Smooth muscle cell (in vitro differentiated cells): ENCODE measurements around the gene PTH1R. TPM values are rescaled to one million over a fixed set of nuclear protein-coding genes. Genes with fewer than 3 reads are reported as not detected.

Experiments used
- DNase-seq: peaks from one replicate; lab custom pipeline; 2025; ENCODE audit not compliant: unreplicated experiment; lab: John Stamatoyannopoulos, UW
- H2AFZ ChIP-seq: fragments of 200-600 bp; sonication (generic); 2 replicates; pipeline ENCODE4 v1.6.0; 2016; ENCODE audit warnings: antibody characterized with exemption, low read depth, mild to moderate bottlenecking
- H3F3A ChIP-seq: fragments of 200-600 bp; sonication (generic); 2 replicates; pipeline ENCODE4 v1.6.0; 2017; ENCODE audit warnings: antibody characterized with exemption, low read depth
- H3K27ac ChIP-seq: fragments of 200-600 bp; sonication (generic); 2 replicates; pipeline ENCODE4 v1.5.1; 2016; ENCODE audit warnings: low read depth, mild to moderate bottlenecking
- H3K27me3 ChIP-seq: fragments of 200-600 bp; sonication (generic); 2 replicates; pipeline ENCODE4 v1.6.1; 2016; ENCODE audit warnings: low read depth, mild to moderate bottlenecking
- H3K36me3 ChIP-seq: fragments of 200-600 bp; sonication (generic); 2 replicates; pipeline ENCODE4 v1.5.1; 2016; ENCODE audit warnings: low read depth
- H3K4me1 ChIP-seq: fragments of 200-600 bp; sonication (generic); 2 replicates; pipeline ENCODE4 v1.5.1; 2016; ENCODE audit warnings: low read depth
- H3K4me2 ChIP-seq: fragments of 200-600 bp; sonication (generic); 2 replicates; pipeline ENCODE4 v1.6.0; 2016; ENCODE audit warnings: mild to moderate bottlenecking
- H3K4me3 ChIP-seq: fragments of 200-600 bp; sonication (generic); 2 replicates; pipeline ENCODE4 v1.5.1; 2016; ENCODE audit warnings: mild to moderate bottlenecking
- H3K79me2 ChIP-seq: fragments of 200-600 bp; sonication (generic); 2 replicates; pipeline ENCODE4 v1.6.0; 2016; ENCODE audit warnings: low read depth, mild to moderate bottlenecking
- H3K9ac ChIP-seq: fragments of 200-600 bp; sonication (generic); 2 replicates; pipeline ENCODE4 v1.6.0; 2016; ENCODE audit warnings: low read depth
- H3K9me3 ChIP-seq: fragments of 200-600 bp; sonication (generic); replicated peaks from 2 replicates; pipeline ENCODE4 v1.5.1; 2016; ENCODE audit warnings: low read depth
- H4K20me1 ChIP-seq: fragments of 200-600 bp; sonication (generic); 2 replicates; pipeline ENCODE4 v1.6.0; 2016; ENCODE audit warnings: low read depth
- CTCF ChIP-seq: fragments of 200-600 bp; sonication (generic); IDR thresholded peaks from 2 replicates; pipeline ENCODE4 v1.5.1; 2017; ENCODE audit warnings: borderline replicate concordance, mild to moderate bottlenecking, antibody characterized with exemption; ENCODE audit not compliant: insufficient read depth, poor library complexity, severe bottlenecking
- WGBS: methylation state at CpG from one replicate; pipeline ENCODE4 v1.1.7; 2016; ENCODE audit warnings: low lambda C conversion rate; 5-methylcytosine and 5-hydroxymethylcytosine counted together
- polyA plus RNA-seq: library from polyadenylated mRNA; unstranded; fragments of >200 nt; fragmentation: Nextera tagmentation; extraction: Ambion mirVana; gene quantifications from 2 replicates; pipeline ENCODE4 v1.2.1, GENCODE V29; 2016
- total RNA-seq: library from RNA; depleted of rRNA; stranded (reverse); fragments of >200 nt; gene quantifications from 2 replicates; pipeline ENCODE4 v1.2.3, GENCODE V29; 2014

The PTH1R gene
- total and polyA plus RNA-seq, 2 experiments from 2014 or later, result 17.7 to 50.6 TPM

DNA sequence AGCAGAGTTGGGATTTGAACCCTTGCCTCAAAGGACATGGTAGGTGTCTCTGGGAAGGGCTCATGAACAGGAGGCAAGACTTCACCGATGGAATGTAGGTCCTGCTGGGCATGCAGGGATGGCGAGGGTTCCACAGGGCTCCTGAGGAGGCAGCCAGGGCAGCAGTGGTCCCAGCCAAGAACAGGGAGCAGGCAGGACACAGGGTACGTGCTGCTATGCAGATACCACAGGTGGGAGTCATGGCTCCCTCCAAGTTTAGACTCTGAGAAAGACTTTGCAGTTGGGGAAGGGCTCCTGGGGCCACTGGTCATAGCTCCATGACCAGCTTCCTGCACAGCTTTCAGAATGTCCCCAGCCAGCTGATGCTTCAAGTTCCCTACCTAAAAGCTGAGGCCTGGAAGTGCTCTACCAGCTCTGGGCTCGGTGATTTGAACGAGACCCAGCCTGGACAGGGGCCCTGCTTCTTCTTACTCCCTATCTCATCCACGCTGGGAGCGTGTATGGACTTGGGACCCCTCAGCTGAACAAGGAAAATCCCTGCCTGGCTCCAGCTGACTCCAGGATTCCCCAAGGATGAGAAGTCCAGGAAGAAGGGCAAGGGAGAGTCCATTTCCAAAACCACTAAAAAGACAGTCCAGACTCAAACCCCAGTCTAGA lies 15.0 kb upstream of the PTH1R start:
- Histone ChIP-seq H3K36me3 (no peaks in the 10 kb centered on the region), H2AFZ (no peak overlapping the region), H4K20me1 (no peaks in the 10 kb centered on the region), H3F3A (no peaks in the 10 kb centered on the region), H3K4me3 (no peak overlapping the region), H3K79me2 (no peaks in the 10 kb centered on the region), H3K27me3 (no peaks in the 10 kb centered on the region), H3K4me1 (no peaks in the 10 kb centered on the region), H3K27ac (no peak overlapping the region), H3K9me3 (no peaks in the 10 kb centered on the region), H3K4me2 (no peak overlapping the region), H3K9ac (no peak overlapping the region)
- TF ChIP-seq CTCF, result no peak
- 90% methylated on average over 7 of the region's 7 CpGs for WGBS
- DNase-seq, result no peak

DNA sequence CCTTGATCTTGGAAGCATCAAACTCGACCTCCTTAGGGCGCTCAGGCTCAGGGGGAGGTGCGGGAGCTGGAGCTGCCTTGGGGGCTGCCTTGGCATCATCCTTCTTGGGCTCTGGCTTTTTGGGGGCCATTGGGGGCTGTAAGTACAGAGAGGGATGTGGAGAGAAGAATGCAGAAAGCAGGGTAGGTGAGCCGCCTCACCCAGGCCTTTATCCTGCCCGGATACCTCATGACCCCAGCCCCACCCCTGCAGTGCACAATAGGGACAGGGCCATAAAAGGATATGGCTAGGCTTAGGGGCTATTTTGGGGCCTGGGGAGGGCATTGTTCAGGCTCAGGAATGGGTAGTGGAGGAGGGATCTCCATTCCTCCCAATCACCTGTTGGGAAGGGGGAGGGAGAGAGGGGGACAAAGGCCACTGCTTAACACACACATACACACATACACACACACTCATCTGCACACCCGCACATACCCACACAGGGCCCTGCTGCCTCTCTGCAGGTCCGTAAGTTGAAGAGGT lies 14.2 kb upstream of the PTH1R start, which contains the start of gene MYL3:
Gene MYL3 (minus strand): TSS at position 184 of the 522 bp plus-strand sequence. CDS start 54 bp downstream, at position 130.
- Histone ChIP-seq H3K27me3 (no peaks in the 10 kb centered on the region), H3K4me3 (no peak within 1 kb of the TSS), H3K9me3 (no peaks in the 10 kb centered on the region), H3K79me2 (no peaks in the 10 kb centered on the region), H3F3A (no peaks in the 10 kb centered on the region), H4K20me1 (no peaks in the 10 kb centered on the region), H3K4me2 (no peak within 1 kb of the TSS), H3K4me1 (no peaks in the 10 kb centered on the region), H3K36me3 (no peaks in the 10 kb centered on the region), H3K27ac (no peak within 1 kb of the TSS), H2AFZ (no peak within 1 kb of the TSS), H3K9ac (no peak within 1 kb of the TSS)
- DNase-seq, result no peak
- TF ChIP-seq CTCF, result no peak
- WGBS, result 94% methylated on average over 7 of the region's 7 CpGs

GRCh38 chr3:46864061-46864881 lies 13.2 kb upstream of the PTH1R start:
- Histone ChIP-seq H3K36me3 (no peaks in the 10 kb centered on the region), H3K27ac (no peak overlapping the region), H3K4me1 (no peaks in the 10 kb centered on the region), H3K4me3 (no peak overlapping the region), H3K4me2 (peak overlapping the region; percentile 40), H3K9ac (no peak overlapping the region), H3F3A (no peaks in the 10 kb centered on the region), H3K27me3 (no peaks in the 10 kb centered on the region), H2AFZ (no peak overlapping the region), H4K20me1 (no peaks in the 10 kb centered on the region), H3K9me3 (no peaks in the 10 kb centered on the region), H3K79me2 (no peaks in the 10 kb centered on the region)
- 90% methylated on average over 10 of the region's 10 CpGs for WGBS
- no peak for DNase-seq
- no peak for TF ChIP-seq CTCF
